Measurements from ENCODE around the gene FBF1. TPM values are rescaled to one million over a fixed set of nuclear protein-coding genes. Genes with fewer than 3 reads are reported as not detected.

FBF1 gene
- total RNA-seq, 1 experiment from 2014 or later: 13.5 TPM

DNA sequence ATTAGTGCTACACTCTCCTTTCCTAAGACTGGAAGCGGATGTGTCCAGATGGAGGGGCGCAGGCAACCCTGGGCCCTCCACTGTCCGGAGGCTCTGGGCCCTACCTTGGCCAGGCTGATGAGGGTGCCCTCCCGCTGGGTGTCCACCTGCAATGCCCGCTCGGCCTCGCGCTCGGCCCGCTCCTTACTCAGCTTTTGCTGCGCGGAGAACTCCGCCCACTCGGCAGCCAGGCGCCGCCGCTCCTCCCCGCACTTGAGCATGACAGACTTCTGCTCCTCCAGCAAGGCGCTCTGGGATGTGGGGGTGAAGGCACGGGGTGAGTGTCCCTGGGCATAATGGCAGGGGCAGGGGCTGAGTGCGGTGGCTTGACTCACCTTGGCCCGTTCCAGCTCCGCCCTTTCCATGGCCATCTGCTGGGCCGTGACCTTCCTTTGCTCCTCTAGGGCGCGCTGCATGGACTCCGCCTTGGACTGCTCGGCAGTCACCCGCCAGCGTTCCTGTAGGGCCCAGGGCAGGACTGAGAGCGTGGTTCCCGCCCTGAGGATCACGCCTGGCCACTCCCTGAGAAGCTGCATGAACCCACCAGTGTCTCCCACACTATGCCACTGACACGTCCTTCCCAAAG lies 26.1 kb downstream of the FBF1 start:
- Histone ChIP-seq H3K27me3 (no peaks in the 10 kb centered on the region), H3K4me3 (no peak overlapping the region), H3K27ac (no peak overlapping the region), H3K9me3 (replicated peaks) (no peaks in the 10 kb centered on the region), H3K4me1 (peaks cover 11% of the 10 kb centered on the region; the same call in 1 of the 2 replicates), H3K36me3 (no peaks in the 10 kb centered on the region)
- no peak for DNase-seq

GRCh38 chr17:75913537-75914210 lies 27.2 kb downstream of the FBF1 start:
- peaks cover 11% of the 10 kb centered on the region; the same call in 1 of the 2 replicates for H3K4me1 ChIP-seq
- no peaks in the 10 kb centered on the region for H3K36me3 ChIP-seq
- no peaks in the 10 kb centered on the region for H3K9me3 ChIP-seq (replicated peaks)
- H3K27ac ChIP-seq: no peak overlapping the region
- H3K27me3 ChIP-seq: no peaks in the 10 kb centered on the region
- no peak overlapping the region for H3K4me3 ChIP-seq
- no peak for DNase-seq

DNA sequence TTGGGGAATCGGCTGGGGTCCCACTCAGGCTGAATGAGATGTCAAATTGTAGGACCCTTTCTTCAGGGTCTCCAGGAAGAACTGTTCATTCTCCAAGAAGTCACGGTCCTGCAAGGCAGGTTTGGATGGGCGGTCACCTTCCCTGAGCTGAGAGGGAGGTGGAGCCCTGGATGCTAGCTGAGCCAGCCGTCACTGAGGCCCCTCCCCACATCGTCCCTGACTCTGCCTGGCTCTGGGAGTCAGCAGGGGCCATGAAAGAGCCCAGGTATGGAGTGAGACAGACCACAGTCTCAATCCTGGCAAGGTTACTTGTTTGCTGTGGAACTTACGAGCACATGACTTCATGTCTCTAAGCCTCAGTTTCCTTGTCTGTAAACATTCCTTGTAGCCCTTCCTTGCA lies 30.1 kb downstream of the FBF1 start:
- H3K36me3 ChIP-seq: no peaks in the 10 kb centered on the region
- no peak for DNase-seq
- H3K27ac ChIP-seq: no peak overlapping the region
- no peak overlapping the region for H3K4me3 ChIP-seq
- no peaks in the 10 kb centered on the region for H3K27me3 ChIP-seq
- 0 out of 2 replicates have a peak, but pooled peaks cover 7% of the 10 kb centered on the region for H3K4me1 ChIP-seq
- no peaks in the 10 kb centered on the region for H3K9me3 ChIP-seq (replicated peaks)

GRCh38 chr17:75909812-75910274 lies 31.0 kb downstream of the FBF1 start:
- DNase-seq: no peak
- Histone ChIP-seq H3K36me3 (no peaks in the 10 kb centered on the region), H3K4me3 (no peak overlapping the region), H3K9me3 (replicated peaks) (no peaks in the 10 kb centered on the region), H3K27ac (no peak overlapping the region), H3K27me3 (no peaks in the 10 kb centered on the region), H3K4me1 (0 out of 2 replicates have a peak, but pooled peaks cover 7% of the 10 kb centered on the region)

- Histone ChIP-seq H3K27ac (no peak overlapping the region), H3K4me1 (0 out of 2 replicates have a peak, but pooled peaks cover 7% of the 10 kb centered on the region), H3K4me3 (no peak overlapping the region), H3K9me3 (replicated peaks) (no peaks in the 10 kb centered on the region), H3K27me3 (no peaks in the 10 kb centered on the region), H3K36me3 (no peaks in the 10 kb centered on the region)
- no peak for DNase-seq
Observed at GRCh38 chr17:75909051-75909811, 31.6 kb downstream of the FBF1 start.

- H3K4me3 ChIP-seq: no peak overlapping the region
Observed at GRCh38 chr17:75908201-75908600, 32.6 kb downstream of the FBF1 start.

DNA sequence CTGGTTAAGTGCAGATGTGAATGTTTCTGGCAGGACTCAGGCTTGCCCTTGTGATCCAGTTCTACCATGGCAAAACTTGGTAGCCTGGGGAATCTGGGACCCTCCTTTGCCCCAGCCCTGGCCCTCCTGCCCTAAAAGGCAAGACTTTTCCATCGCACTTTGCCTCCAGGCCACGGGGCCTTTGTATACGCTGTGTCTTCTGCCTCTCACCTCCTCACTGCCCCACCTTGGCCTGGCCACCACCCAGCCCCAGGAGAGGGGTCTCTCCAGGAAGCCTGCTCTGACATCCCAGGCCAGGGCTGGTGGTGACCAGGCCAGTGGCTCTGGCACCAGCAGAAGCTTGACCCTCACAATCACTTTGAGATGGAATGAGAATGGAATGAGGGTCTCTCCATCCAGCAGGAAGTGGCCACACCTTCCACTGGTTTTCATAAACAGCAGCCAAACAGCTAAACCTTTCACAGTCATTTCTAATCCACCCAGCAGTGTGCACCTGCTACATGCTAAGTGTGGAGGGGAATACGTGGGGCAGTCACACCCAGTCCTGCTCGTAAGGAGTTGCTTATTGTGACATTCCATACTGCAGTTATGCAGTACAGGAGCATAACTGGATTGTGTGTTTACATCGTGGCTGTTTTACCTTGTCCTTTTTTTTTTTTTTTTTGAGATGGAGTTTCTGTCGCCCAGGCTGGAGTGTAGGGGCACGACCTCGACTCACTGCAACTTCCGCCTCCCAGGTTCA lies 34.5 kb downstream of the FBF1 start:
- H3K27me3 ChIP-seq: no peaks in the 10 kb centered on the region
- H3K4me1 ChIP-seq: 0 out of 2 replicates have a peak, but pooled peaks cover 7% of the 10 kb centered on the region
- H3K27ac ChIP-seq: no peak overlapping the region
- H3K4me3 ChIP-seq: no peak overlapping the region
- DNase-seq: no peak
- no peaks in the 10 kb centered on the region for H3K9me3 ChIP-seq (replicated peaks)
- peaks cover 5% of the 10 kb centered on the region; the same call in 1 of the 2 replicates for H3K36me3 ChIP-seq

More at GRCh38 chr17:75908201-75908600, 32.6 kb downstream of the FBF1 start:
- no peak for DNase-seq
- 0 out of 2 replicates have a peak, but pooled peaks cover 7% of the 10 kb centered on the region for H3K4me1 ChIP-seq
- H3K36me3 ChIP-seq: no peaks in the 10 kb centered on the region
- no peak overlapping the region for H3K27ac ChIP-seq
- no peaks in the 10 kb centered on the region for H3K27me3 ChIP-seq
- H3K9me3 ChIP-seq (replicated peaks): no peaks in the 10 kb centered on the region

DNA sequence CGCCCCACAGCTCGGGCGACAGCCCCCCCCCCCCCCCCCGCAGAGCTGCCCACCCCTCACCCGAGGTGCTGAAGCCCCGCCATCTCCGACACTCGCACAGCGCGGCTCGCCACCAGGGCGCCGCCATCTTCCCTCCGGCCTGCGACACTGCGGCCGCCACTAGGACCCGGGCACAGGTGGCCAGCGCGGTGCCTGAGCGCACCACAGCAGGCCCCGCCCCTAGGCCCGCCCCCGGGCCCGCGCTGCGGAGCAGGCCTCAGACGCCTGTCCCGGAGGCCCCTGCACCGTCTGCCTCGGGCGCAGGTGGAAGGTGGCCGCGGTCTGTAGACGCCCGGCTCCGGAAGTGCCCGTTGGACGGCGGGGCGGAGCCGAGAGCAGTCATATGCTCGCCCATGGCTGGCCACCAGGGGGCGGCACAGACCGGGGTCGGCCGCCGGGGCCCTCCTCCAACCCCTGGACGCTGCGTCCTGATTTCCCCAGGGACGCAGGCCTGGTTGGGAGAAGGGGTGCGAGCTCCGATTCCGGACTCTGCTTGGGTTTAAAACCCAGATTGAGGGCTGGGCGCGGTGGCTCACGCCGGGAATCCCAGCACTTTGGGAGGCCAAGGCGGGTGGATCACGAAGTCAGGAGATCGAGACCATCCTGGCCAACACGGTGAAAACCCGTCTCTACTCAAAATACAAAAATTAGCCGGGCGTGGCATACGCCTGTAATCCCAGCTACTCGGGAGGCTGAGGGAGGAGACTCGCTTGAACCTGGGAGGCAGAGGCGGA lies 35.9 kb downstream of the FBF1 start, which contains the start of gene MRPL38:
Gene MRPL38 (minus strand): TSS at position 136 of the 773 bp plus-strand sequence. CDS start 9 bp downstream, at position 127.
- no peaks in the 10 kb centered on the region for H3K27me3 ChIP-seq
- no peaks in the 10 kb centered on the region for H3K9me3 ChIP-seq (replicated peaks)
- DNase-seq: peak; percentile 99
- H3K36me3 ChIP-seq: peaks cover 13% of the 10 kb centered on the region; the same call in 1 of the 2 replicates
- H3K27ac ChIP-seq: peak within 1 kb of the TSS; percentile 45
- 0 out of 2 replicates have a peak, but pooled peaks cover 5% of the 10 kb centered on the region for H3K4me1 ChIP-seq
- peak within 1 kb of the TSS; percentile 91 for H3K4me3 ChIP-seq

- H3K27me3 ChIP-seq: no peaks in the 10 kb centered on the region
- no peak overlapping the region for H3K4me3 ChIP-seq
- peaks cover 35% of the 10 kb centered on the region for H3K36me3 ChIP-seq
- no peaks in the 10 kb centered on the region for H3K9me3 ChIP-seq (replicated peaks)
- H3K27ac ChIP-seq: no peak overlapping the region
- H3K4me1 ChIP-seq: 0 out of 2 replicates have a peak, but pooled peaks cover 5% of the 10 kb centered on the region
- DNase-seq: no peak
Observed at GRCh38 chr17:75902406-75902805, 38.4 kb downstream of the FBF1 start.

- 0 out of 2 replicates have a peak, but pooled peaks cover 5% of the 10 kb centered on the region for H3K4me1 ChIP-seq
- no peaks in the 10 kb centered on the region for H3K9me3 ChIP-seq (replicated peaks)
- H3K27ac ChIP-seq: no peak overlapping the region
- H3K27me3 ChIP-seq: no peaks in the 10 kb centered on the region
- peaks cover 36% of the 10 kb centered on the region for H3K36me3 ChIP-seq
- no peak overlapping the region for H3K4me3 ChIP-seq
- no peak for DNase-seq
Observed at GRCh38 chr17:75901727-75902126, 39.1 kb downstream of the FBF1 start.

DNA sequence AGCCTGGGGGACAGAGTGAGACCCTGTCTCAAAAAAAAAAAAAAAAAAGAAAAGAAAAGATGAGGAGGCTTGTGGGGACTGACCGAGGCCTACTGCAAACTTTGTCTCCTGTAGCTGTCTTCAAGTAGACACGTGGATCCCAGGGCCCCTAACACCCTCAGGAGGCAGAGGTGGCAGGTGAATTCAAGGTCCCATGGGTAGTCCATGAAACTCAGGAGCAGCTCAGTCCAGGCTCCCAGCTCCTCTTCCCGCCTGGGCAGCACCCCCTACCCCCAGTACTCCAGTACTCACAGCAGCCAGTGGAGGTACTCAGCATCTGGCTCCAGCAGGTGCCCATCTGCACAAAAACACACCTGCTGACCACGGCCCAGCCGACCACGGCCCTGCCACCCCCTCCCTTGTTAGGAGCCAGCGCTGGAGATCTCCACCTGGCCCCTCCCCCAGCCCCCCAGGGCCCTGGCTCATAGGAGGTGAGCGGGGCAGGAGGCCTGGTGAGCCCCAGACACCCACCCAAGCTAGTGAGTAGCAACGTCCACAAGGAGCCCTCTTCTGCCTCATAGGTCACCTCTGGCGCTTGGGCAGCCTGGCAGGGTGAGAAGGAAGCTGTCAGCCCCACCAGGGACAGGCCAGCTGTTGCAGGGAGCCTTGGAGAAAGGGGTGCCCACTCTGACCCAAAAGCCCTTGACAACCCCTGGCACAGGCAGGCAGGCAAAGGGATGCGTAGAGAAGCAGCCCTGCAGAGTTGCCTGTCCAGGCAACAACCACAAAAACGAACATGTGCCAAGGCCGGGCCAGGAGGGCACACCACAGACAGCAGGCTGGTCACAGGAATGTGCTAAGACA lies 39.9 kb downstream of the FBF1 start:
- Histone ChIP-seq H3K4me3 (no peak overlapping the region), H3K27me3 (no peaks in the 10 kb centered on the region), H3K4me1 (no peaks in the 10 kb centered on the region), H3K9me3 (replicated peaks) (no peaks in the 10 kb centered on the region), H3K36me3 (peaks cover 36% of the 10 kb centered on the region), H3K27ac (no peak overlapping the region)
- no peak for DNase-seq

GRCh38 chr17:75899767-75900468 lies 40.9 kb downstream of the FBF1 start:
- no peak for DNase-seq
- no peak overlapping the region for H3K4me3 ChIP-seq
- peaks cover 36% of the 10 kb centered on the region for H3K36me3 ChIP-seq
- no peaks in the 10 kb centered on the region for H3K4me1 ChIP-seq
- H3K9me3 ChIP-seq (replicated peaks): no peaks in the 10 kb centered on the region
- no peak overlapping the region for H3K27ac ChIP-seq
- H3K27me3 ChIP-seq: no peaks in the 10 kb centered on the region
